OCI-LY7 (cell line): ENCODE data around the gene ERI3. TPM values are rescaled to one million over a fixed set of nuclear protein-coding genes. Genes with fewer than 3 reads are reported as not detected.

Experiments used
- BruUV-seq: library from RNA; stranded (reverse); fragments of 400-500 nt; replicated peaks from 2 replicates; lab custom pipeline; 2021; lab: Mats Ljungman, UMichigan
- CTCF ChIA-PET: fragments of 300-600 bp; sonication (Branson Sonifier 250); formaldehyde crosslinking; loops from one replicate; lab custom pipeline; 2022; ENCODE audit warnings: antibody characterized with exemption; ENCODE audit not compliant: unreplicated experiment; lab: Charles Lee
- POLR2A ChIA-PET: fragments of 300-600 bp; sonication (Branson Sonifier 250); formaldehyde crosslinking; loops from one replicate; lab custom pipeline; 2022; ENCODE audit warnings: antibody characterized with exemption; lab: Charles Lee
- DNase-seq: peaks from one replicate; pipeline ENCODE4 v3.0.0-alpha.2; 2015; ENCODE audit warnings: low spot score
- H2AFZ ChIP-seq: fragments of 200-600 bp; sonication (generic), shearing (Covaris generic); 2 replicates; pipeline ENCODE4 v1.6.1; 2014; ENCODE audit warnings: mild to moderate bottlenecking, antibody characterized with exemption, low read length, moderate library complexity
- H3K27ac ChIP-seq: fragments of 200-600 bp; sonication (generic); 2 replicates; pipeline ENCODE4 v1.5.1; 2014; ENCODE audit warnings: mixed run types, low read depth, mild to moderate bottlenecking, moderate library complexity, low read length, inconsistent platforms; ENCODE audit not compliant: poor library complexity, severe bottlenecking
- H3K36me3 ChIP-seq: fragments of 200-600 bp; sonication (generic); 2 replicates; pipeline ENCODE4 v1.6.1; 2014; ENCODE audit warnings: mild to moderate bottlenecking, antibody characterized with exemption, low read length, moderate library complexity, mixed read lengths; ENCODE audit not compliant: insufficient read depth
- H3K4me1 ChIP-seq: fragments of 200-600 bp; sonication (generic); 2 replicates; pipeline ENCODE4 v1.5.1; 2014; ENCODE audit warnings: mild to moderate bottlenecking, low read length; ENCODE audit not compliant: insufficient read depth, poor library complexity, severe bottlenecking
- H3K4me2 ChIP-seq: fragments of 200-600 bp; sonication (generic); 2 replicates; pipeline ENCODE4 v1.6.1; 2014; ENCODE audit warnings: mild to moderate bottlenecking, low read length
- H3K4me3 ChIP-seq: fragments of 200-600 bp; sonication (generic); 2 replicates; pipeline ENCODE4 v1.5.1; 2014; ENCODE audit warnings: mild to moderate bottlenecking, low read depth, low read length; ENCODE audit not compliant: poor library complexity, severe bottlenecking
- H3K79me2 ChIP-seq: fragments of 200-600 bp; sonication (generic); 2 replicates; pipeline ENCODE4 v1.6.1; 2016; ENCODE audit warnings: low read depth, mild to moderate bottlenecking, low read length, moderate library complexity, mixed read lengths; ENCODE audit not compliant: insufficient read depth
- H3K9me2 ChIP-seq: fragments of 200-600 bp; sonication (generic); 2 replicates; pipeline ENCODE4 v1.6.1; 2016; ENCODE audit warnings: mild to moderate bottlenecking, low read length, mixed read lengths; ENCODE audit not compliant: insufficient read depth
- H3K9me3 ChIP-seq: fragments of 200-600 bp; sonication (generic); 2 replicates; pipeline ENCODE4 v1.6.1; 2014; ENCODE audit warnings: mild to moderate bottlenecking, mixed run types, low read length, mixed read lengths
- H4K20me1 ChIP-seq: fragments of 200-600 bp; sonication (generic); 2 replicates; pipeline ENCODE4 v1.6.1; 2014; ENCODE audit warnings: mild to moderate bottlenecking, antibody characterized with exemption, low read length, moderate library complexity, mixed read lengths; ENCODE audit not compliant: insufficient read depth
- EZH2phosphoT487 ChIP-seq: fragments of 200-600 bp; sonication (generic); IDR thresholded peaks from 2 replicates; pipeline ENCODE4 v1.6.1; 2018; ENCODE audit warnings: low read depth, borderline replicate concordance, mild to moderate bottlenecking, mixed run types, antibody characterized with exemption, low read length, moderate library complexity, mixed read lengths
- intact Hi-C: fragments of 100-400 bp; cut with micrococcal nuclease; formaldehyde crosslinking; loops from one replicate; pipeline ENCODE4 v1.10.0; 2022; ENCODE audit not compliant: unreplicated experiment
- total RNA-seq, 2 experiments: library from RNA; depleted of rRNA in 1 of 2; stranded (reverse); fragments of >200 nt in 1 of 2; shearing (Covaris generic) in 1 of 2; gene quantifications; 2 replicates each; pipeline ENCODE4 v1.2.3, GENCODE V29; 2014 to 2022
- TF ChIP-seq, protein P1 (sequence below): fragments of 200-600 bp; sonication (generic); conservative IDR thresholded peaks from 2 replicates; pipeline ENCODE4 v1.5.1; 2014; ENCODE audit warnings: mild to moderate bottlenecking, antibody characterized with exemption, low read length, moderate library complexity, mixed read lengths

Gene ERI3
- total RNA-seq, 2 experiments from 2014 or later = 46.5 to 47.4 TPM

DNA sequence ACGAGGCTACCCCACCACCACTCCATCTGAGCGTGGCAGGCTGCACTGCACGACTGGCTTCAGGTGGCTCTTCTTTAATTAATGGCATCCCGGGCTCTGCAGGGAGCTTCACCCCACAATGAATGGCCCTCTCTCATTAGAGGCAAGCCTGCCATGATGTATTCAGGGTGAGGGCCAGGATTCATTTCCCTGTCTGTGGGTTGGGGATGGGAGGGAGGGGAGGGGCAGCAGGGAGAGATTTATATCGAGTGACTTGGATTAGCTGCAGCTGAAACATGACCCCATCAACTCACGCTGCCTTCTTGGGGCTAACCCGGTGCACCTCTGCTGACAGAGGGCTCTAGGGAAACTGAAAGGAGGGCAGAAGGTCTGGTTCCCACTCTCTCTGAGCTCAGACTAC, 54.2 kb downstream of the ERI3 start:
- Histone ChIP-seq H3K79me2 (no peaks in the 10 kb centered on the region), H3K4me2 (no peak overlapping the region), H2AFZ (no peak overlapping the region), H3K36me3 (peaks cover 53% of the 10 kb centered on the region; the same call in 1 of the 2 replicates), H3K9me3 (no peaks in the 10 kb centered on the region), H3K9me2 (no peaks in the 10 kb centered on the region), H4K20me1 (no peaks in the 10 kb centered on the region), H3K4me3 (no peak overlapping the region), H3K27ac (no peak overlapping the region), H3K4me1 (no peaks in the 10 kb centered on the region)
- CTCF ChIA-PET = no interaction called here
- no TSS peak for BruUV-seq
- TF ChIP-seq, protein P1, sequence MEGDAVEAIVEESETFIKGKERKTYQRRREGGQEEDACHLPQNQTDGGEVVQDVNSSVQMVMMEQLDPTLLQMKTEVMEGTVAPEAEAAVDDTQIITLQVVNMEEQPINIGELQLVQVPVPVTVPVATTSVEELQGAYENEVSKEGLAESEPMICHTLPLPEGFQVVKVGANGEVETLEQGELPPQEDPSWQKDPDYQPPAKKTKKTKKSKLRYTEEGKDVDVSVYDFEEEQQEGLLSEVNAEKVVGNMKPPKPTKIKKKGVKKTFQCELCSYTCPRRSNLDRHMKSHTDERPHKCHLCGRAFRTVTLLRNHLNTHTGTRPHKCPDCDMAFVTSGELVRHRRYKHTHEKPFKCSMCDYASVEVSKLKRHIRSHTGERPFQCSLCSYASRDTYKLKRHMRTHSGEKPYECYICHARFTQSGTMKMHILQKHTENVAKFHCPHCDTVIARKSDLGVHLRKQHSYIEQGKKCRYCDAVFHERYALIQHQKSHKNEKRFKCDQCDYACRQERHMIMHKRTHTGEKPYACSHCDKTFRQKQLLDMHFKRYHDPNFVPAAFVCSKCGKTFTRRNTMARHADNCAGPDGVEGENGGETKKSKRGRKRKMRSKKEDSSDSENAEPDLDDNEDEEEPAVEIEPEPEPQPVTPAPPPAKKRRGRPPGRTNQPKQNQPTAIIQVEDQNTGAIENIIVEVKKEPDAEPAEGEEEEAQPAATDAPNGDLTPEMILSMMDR = no peak
- no peak for TF ChIP-seq EZH2phosphoT487
- POLR2A ChIA-PET = no interaction called here
- no peak for DNase-seq
- intact Hi-C loops = no loop called here

DNA sequence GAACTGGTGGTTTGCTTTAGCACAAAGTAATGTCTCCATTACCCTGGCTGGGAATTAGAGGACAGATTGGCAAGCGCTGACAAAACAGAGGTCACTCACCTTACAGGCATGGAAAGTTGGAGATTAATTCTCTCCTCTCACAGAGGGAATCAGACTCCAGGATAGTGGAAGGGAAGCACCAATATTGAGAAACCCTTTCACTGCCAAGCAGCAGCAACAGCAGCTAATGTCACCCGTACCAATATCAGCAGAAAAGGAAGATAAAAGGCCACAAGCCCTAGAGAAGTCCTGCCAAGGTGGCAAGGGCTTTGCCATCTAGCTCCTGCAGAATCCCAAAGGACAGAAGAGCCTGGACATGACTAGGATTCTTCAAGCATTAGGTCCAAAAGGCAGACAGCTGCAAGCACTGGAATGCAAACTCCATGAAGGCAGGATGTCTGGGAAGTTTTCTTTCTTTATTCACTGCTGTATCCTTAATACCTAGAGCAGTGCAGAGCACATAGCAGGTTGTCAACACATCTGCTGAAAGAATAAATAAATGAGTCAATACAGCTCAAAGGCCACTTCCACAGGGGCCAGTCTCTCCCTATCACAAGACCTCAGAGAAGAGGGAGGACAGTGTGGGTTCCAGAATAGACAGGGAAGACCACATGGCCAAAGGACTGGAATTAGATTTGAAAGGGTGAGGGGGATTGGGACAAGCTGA, 57.2 kb downstream of the ERI3 start:
- no peak for DNase-seq
- H3K9me2 ChIP-seq = no peaks in the 10 kb centered on the region
- TF ChIP-seq, protein P1 = no peak
- TF ChIP-seq EZH2phosphoT487 = no peak
- CTCF ChIA-PET = no interaction called here
- peaks cover 36% of the 10 kb centered on the region; the same call in 1 of the 2 replicates for H3K36me3 ChIP-seq
- POLR2A ChIA-PET = no interaction called here
- H3K27ac ChIP-seq = no peak overlapping the region
- H3K9me3 ChIP-seq = no peaks in the 10 kb centered on the region
- intact Hi-C loops = no loop called here
- no peak overlapping the region for H3K4me3 ChIP-seq
- no peaks in the 10 kb centered on the region for H4K20me1 ChIP-seq
- H2AFZ ChIP-seq = no peak overlapping the region
- no peak overlapping the region for H3K4me2 ChIP-seq
- no peaks in the 10 kb centered on the region for H3K79me2 ChIP-seq
- no TSS peak for BruUV-seq
- H3K4me1 ChIP-seq = no peaks in the 10 kb centered on the region

DNA sequence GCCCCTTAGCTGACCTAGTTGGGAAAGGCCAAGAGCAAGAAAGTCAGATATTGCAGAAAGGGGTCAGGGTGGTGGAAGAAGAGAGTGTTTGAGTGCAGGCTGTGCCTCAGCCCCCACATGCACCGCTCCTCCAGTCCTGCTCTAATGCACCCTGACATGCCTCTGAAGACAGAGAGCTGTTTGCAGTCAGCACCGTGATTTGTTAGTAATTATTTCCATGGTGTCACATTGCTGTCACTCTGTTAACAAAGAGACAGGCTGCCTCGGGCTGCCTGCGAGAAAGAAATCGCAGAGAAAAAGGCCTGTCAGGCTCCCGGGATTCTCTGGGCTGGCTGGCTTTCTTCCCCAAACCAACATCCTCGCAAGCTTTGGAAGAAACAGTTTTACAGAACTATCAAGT, 58.3 kb downstream of the ERI3 start:
- H3K9me2 ChIP-seq = no peaks in the 10 kb centered on the region
- H4K20me1 ChIP-seq = no peaks in the 10 kb centered on the region
- no peak for TF ChIP-seq EZH2phosphoT487
- TF ChIP-seq, protein P1 = no peak
- ChIA-PET POLR2A (no interaction called here), CTCF (no interaction called here)
- H3K9me3 ChIP-seq = no peaks in the 10 kb centered on the region
- no peak overlapping the region for H3K4me2 ChIP-seq
- no peaks in the 10 kb centered on the region for H3K4me1 ChIP-seq
- intact Hi-C loops = no loop called here
- no peak overlapping the region for H2AFZ ChIP-seq
- H3K36me3 ChIP-seq = peaks cover 28% of the 10 kb centered on the region; the same call in 1 of the 2 replicates
- DNase-seq = no peak
- H3K27ac ChIP-seq = no peak overlapping the region
- H3K79me2 ChIP-seq = no peaks in the 10 kb centered on the region
- no TSS peak for BruUV-seq
- H3K4me3 ChIP-seq = no peak overlapping the region
